B cell (primary cell): ENCODE measurements around the gene TSHZ1. TPM values are rescaled to one million over a fixed set of nuclear protein-coding genes. Genes with fewer than 3 reads are reported as not detected.

Source experiments
- ATAC-seq: fragments of 200-7000 bp; cut with Tn5 transposase; one replicate; pipeline ENCODE4 v1.10.0; 2021; ENCODE audit warnings: low read depth, mild to moderate bottlenecking, moderate number of reproducible peaks, moderate library complexity
- CTCF ChIA-PET: fragments of 350-600 bp; sonication (Branson Sonifier 250); formaldehyde crosslinking; loops from one replicate; lab custom pipeline; 2021; ENCODE audit warnings: antibody characterized with exemption, inconsistent platforms; lab: Charles Lee
- POLR2A ChIA-PET: fragments of 350-600 bp; sonication (Branson Sonifier 250); formaldehyde crosslinking; loops from one replicate; lab custom pipeline; 2021; ENCODE audit warnings: antibody characterized with exemption; lab: Charles Lee
- DNase-seq: peaks from one replicate; pipeline ENCODE4 v3.0.0; 2013
- H2AFZ ChIP-seq: 2 replicates; pipeline ENCODE4 v1.6.1; 2012; ENCODE audit warnings: mild to moderate bottlenecking, low read depth, low read length; ENCODE audit not compliant: insufficient read depth, poor library complexity, severe bottlenecking
- H3K27ac ChIP-seq, 2 donors: 1 replicate in 1 of 2; 2 replicates in 1 of 2; pipeline ENCODE4 v1.5.1; 2012 to 2013; ENCODE audit warnings: low read length in 2 of 2, mild to moderate bottlenecking in 2 of 2, moderate library complexity in 1 of 2
- H3K27me3 ChIP-seq, 4 experiments: fragments of 200-600 bp in 1 of 4; sonication (generic) in 1 of 4; replicated peaks in 1 of 4; 1 replicate in 2 of 4; 2 replicates in 2 of 4; pipeline versions ENCODE4 v1.6.1 to v1.7.0; 2013 to 2016; ENCODE audit warnings: low read length in 3 of 4, mild to moderate bottlenecking in 2 of 4, mixed read lengths in 1 of 4, moderate library complexity in 1 of 4; ENCODE audit not compliant: insufficient read depth in 4 of 4, control insufficient read depth in 3 of 4; ENCODE audit errors: control extremely low read depth in 1 of 4
- H3K36me3 ChIP-seq, 2 experiments: replicated peaks in 1 of 2; 1 replicate in 1 of 2; 2 replicates in 1 of 2; pipeline versions ENCODE4 v1.6.1 to v1.7.1; 2013; ENCODE audit warnings: low read length in 1 of 2; ENCODE audit not compliant: insufficient read depth in 2 of 2, control insufficient read depth in 1 of 2; ENCODE audit errors: control extremely low read depth in 1 of 2, extremely low read depth in 1 of 2
- H3K4me1 ChIP-seq, 2 donors: fragments of 200-600 bp in 1 of 2; sonication (generic) in 1 of 2; 1 replicate in 1 of 2; 2 replicates in 1 of 2; pipeline versions ENCODE4 v1.5.1 to v1.6.1; 2013 to 2017; ENCODE audit warnings: low read length in 2 of 2; ENCODE audit not compliant: control insufficient read depth in 2 of 2, insufficient read depth in 2 of 2
- H3K4me2 ChIP-seq: replicated peaks from 2 replicates; pipeline ENCODE3; 2012; ENCODE audit warnings: mild to moderate bottlenecking, low read depth, low read length; ENCODE audit not compliant: poor library complexity, severe bottlenecking
- H3K4me3 ChIP-seq, 5 experiments: fragments of 200-600 bp in 1 of 5; sonication (generic) in 1 of 5; 1 replicate in 3 of 5; 2 replicates in 2 of 5; pipeline versions ENCODE4 v1.5.1 to v1.7.0; 2011 to 2016; ENCODE audit warnings: low read length in 4 of 5, mild to moderate bottlenecking in 4 of 5, low read depth in 2 of 5, control low read depth in 1 of 5, moderate library complexity in 1 of 5; ENCODE audit not compliant: insufficient read depth in 1 of 5; ENCODE audit errors: control extremely low read depth in 1 of 5, extremely low read depth in 1 of 5
- H3K79me2 ChIP-seq: fragments of 200-600 bp; sonication (generic); one replicate; pipeline ENCODE4 v1.6.0; 2016; ENCODE audit warnings: low read length; ENCODE audit not compliant: control insufficient read depth, insufficient read depth
- H3K9ac ChIP-seq: fragments of 200-600 bp; sonication (generic); 2 replicates; pipeline ENCODE4 v1.6.1; 2017; ENCODE audit warnings: mild to moderate bottlenecking, low read length, moderate library complexity
- H3K9me3 ChIP-seq, 3 donors: one replicate each; pipeline versions ENCODE4 v1.6.1 to v1.7.1; 2013; ENCODE audit warnings: low read length in 2 of 3; ENCODE audit not compliant: control insufficient read depth in 2 of 3, insufficient read depth in 1 of 3; ENCODE audit errors: control extremely low read depth in 1 of 3
- H4K20me1 ChIP-seq: 2 replicates; pipeline ENCODE4 v1.6.0; 2012; ENCODE audit warnings: mild to moderate bottlenecking, low read length; ENCODE audit not compliant: insufficient read depth, control insufficient read depth, poor library complexity, severe bottlenecking
- H3K27ac Mint-ChIP-seq: one replicate; pipeline ENCODE4 v1.8.0; 2021; ENCODE audit warnings: mixed read lengths
- H3K27me3 Mint-ChIP-seq: one replicate; pipeline ENCODE4 v1.8.0; 2021; ENCODE audit warnings: mixed read lengths
- H3K4me1 Mint-ChIP-seq: one replicate; pipeline ENCODE4 v1.8.0; 2021; ENCODE audit warnings: mixed read lengths
- H3K4me3 Mint-ChIP-seq: one replicate; pipeline ENCODE4 v1.8.0; 2021; ENCODE audit warnings: mixed read lengths
- H3K9me3 Mint-ChIP-seq: one replicate; pipeline ENCODE4 v1.8.0; 2022; ENCODE audit warnings: mixed read lengths; ENCODE audit not compliant: insufficient read depth
- EZH2 ChIP-seq: IDR thresholded peaks from 2 replicates; pipeline ENCODE4 v1.6.1; 2012; ENCODE audit warnings: borderline replicate concordance, low read depth, mild to moderate bottlenecking, moderate library complexity, low read length; ENCODE audit not compliant: insufficient read depth, poor library complexity, severe bottlenecking
- WGBS: methylation state at CpG from one replicate; pipeline ENCODE4 v1.1.5; 2013; ENCODE audit warnings: missing lambda C conversion rate; ENCODE audit not compliant: insufficient coverage; 5-methylcytosine and 5-hydroxymethylcytosine counted together
- intact Hi-C: fragments of 100-400 bp; cut with micrococcal nuclease; formaldehyde crosslinking; loops from one replicate; pipeline ENCODE4 v1.10.0; 2022
- polyA plus RNA-seq: library from polyadenylated mRNA; depleted of rRNA; stranded (reverse); fragments of >200 nt; gene quantifications from 2 replicates; pipeline ENCODE4 v1.2.3, GENCODE V29; 2012
- total RNA-seq, 2 donors: library from RNA; stranded (reverse); fragments of 120-200 nt in 1 of 2; gene quantifications; 1 replicate in 1 of 2; 2 replicates in 1 of 2; pipeline versions ENCODE4 v1.2.3 to v1.2.4, GENCODE V29; 2013 to 2022
- TF ChIP-seq, protein P1 (sequence below): fragments of 200-600 bp; IDR thresholded peaks from one replicate; pipeline ENCODE4 v1.8.0; 2022; ENCODE audit warnings: antibody characterized with exemption, mild to moderate bottlenecking

The TSHZ1 gene
- total and polyA plus RNA-seq, 2 donors (not counting 1 experiment from before 2014, with no cell fraction given) = 5.3 to 9.8 TPM

DNA sequence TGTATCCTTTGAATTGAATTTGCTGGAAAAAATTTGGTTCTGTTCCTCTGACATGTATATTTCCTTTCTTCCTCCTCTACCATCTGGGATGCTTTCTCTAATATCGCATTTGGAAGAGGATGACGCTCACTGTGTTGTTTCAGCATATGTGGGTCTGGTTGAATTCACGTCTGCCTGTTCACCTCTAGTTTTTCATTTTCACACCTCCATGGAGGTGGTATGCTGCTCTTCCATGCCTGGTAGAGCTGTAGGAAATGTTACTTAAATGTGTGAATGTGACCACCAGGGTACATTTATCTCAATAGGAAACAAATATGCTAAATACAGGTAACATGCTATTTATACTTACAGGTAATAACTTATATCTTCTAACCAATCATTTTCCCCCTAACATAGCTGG, 44.5 kb downstream of the TSHZ1 start:
- Mint-ChIP-seq H3K4me1 (peaks cover under 1% of the 10 kb centered on the region), H3K27me3 (no peaks in the 10 kb centered on the region), H3K9me3 (no peaks in the 10 kb centered on the region), H3K4me3 (no peak overlapping the region), H3K27ac (no peak overlapping the region)
- H3K9me3 ChIP-seq = peaks cover 0 to 7% (median 0%) of the 10 kb centered on the region in 3 donors
- no peak overlapping the region for H3K4me2 ChIP-seq
- DNase-seq (no peak), ATAC-seq (no peak)
- TF ChIP-seq, protein P1, sequence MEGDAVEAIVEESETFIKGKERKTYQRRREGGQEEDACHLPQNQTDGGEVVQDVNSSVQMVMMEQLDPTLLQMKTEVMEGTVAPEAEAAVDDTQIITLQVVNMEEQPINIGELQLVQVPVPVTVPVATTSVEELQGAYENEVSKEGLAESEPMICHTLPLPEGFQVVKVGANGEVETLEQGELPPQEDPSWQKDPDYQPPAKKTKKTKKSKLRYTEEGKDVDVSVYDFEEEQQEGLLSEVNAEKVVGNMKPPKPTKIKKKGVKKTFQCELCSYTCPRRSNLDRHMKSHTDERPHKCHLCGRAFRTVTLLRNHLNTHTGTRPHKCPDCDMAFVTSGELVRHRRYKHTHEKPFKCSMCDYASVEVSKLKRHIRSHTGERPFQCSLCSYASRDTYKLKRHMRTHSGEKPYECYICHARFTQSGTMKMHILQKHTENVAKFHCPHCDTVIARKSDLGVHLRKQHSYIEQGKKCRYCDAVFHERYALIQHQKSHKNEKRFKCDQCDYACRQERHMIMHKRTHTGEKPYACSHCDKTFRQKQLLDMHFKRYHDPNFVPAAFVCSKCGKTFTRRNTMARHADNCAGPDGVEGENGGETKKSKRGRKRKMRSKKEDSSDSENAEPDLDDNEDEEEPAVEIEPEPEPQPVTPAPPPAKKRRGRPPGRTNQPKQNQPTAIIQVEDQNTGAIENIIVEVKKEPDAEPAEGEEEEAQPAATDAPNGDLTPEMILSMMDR = no peak
- TF ChIP-seq EZH2 = no peak
- H3K79me2 ChIP-seq = peaks cover 18% of the 10 kb centered on the region
- ChIA-PET CTCF (no interaction called here), POLR2A (no interaction called here)
- intact Hi-C loops = no loop called here
- H3K27me3 ChIP-seq = no peaks in the 10 kb centered on the region
- H3K9ac ChIP-seq = no peak overlapping the region
- no peaks in the 10 kb centered on the region for H3K36me3 ChIP-seq
- H3K4me1 ChIP-seq = no peaks in the 10 kb centered on the region
- H4K20me1 ChIP-seq = peaks cover 4% of the 10 kb centered on the region
- H3K27ac ChIP-seq = no peak overlapping the region
- no peak overlapping the region for H2AFZ ChIP-seq
- no peak overlapping the region for H3K4me3 ChIP-seq
- WGBS = no CpG with 5 or more reads among the region's 3 CpGs

DNA sequence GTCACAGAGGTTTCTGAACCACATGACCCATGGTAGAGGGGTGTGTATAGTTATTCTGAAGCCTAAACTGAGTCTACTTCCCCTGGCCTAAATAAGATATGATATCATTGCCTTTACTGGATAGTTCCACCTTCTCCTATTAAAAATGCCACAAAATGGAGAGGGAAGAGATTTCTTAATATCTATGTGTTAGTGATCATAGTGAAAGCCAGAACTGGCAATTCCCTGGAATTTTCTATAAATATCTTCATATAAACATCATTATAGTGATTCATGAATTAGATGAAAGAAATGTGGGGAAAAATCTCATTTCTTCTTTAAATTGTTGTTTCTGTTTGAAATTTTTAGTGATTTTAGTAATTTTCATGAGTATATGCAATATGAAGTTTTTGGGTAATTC, 45.8 kb downstream of the TSHZ1 start:
- H2AFZ ChIP-seq = no peak overlapping the region
- no peaks in the 10 kb centered on the region for H3K9me3 Mint-ChIP-seq
- intact Hi-C loops = no loop called here
- no peak overlapping the region for H3K9ac ChIP-seq
- no peak overlapping the region for H3K4me3 Mint-ChIP-seq
- TF ChIP-seq, protein P1 = no peak
- H3K27ac Mint-ChIP-seq = no peak overlapping the region
- ATAC-seq (no peak), DNase-seq (no peak)
- H3K27ac ChIP-seq = no peak overlapping the region
- no peak overlapping the region for H3K4me3 ChIP-seq
- peaks cover 12% of the 10 kb centered on the region for H4K20me1 ChIP-seq
- H3K4me1 Mint-ChIP-seq = peaks cover 6% of the 10 kb centered on the region
- no peaks in the 10 kb centered on the region for H3K27me3 ChIP-seq
- H3K27me3 Mint-ChIP-seq = no peaks in the 10 kb centered on the region
- peaks cover 23% of the 10 kb centered on the region for H3K79me2 ChIP-seq
- no peak overlapping the region for H3K4me2 ChIP-seq
- ChIA-PET POLR2A (no interaction called here), CTCF (no interaction called here)
- H3K9me3 ChIP-seq = no peaks in the 10 kb centered on the region
- no peaks in the 10 kb centered on the region for H3K36me3 ChIP-seq
- peaks cover 3 to 7% of the 10 kb centered on the region in 2 donors for H3K4me1 ChIP-seq
